Transverse colon (tissue), 4 donors: Measurements from ENCODE around the gene SH2D7. TPM values are rescaled to one million over a fixed set of nuclear protein-coding genes. Genes with fewer than 3 reads are reported as not detected.

ENCODE experiments used
- DNase-seq: peaks from one replicate; pipeline ENCODE4 v3.0.0-alpha.2; 2019
- H3K27ac ChIP-seq, 4 donors: fragments of 200-600 bp; sonication (generic); 2 replicates each; pipeline ENCODE4 v1.5.1; 2016 to 2018; ENCODE audit warnings: inconsistent platforms in 4 of 4
- H3K27me3 ChIP-seq: fragments of 200-600 bp; sonication (generic); 2 replicates; pipeline ENCODE4 v1.5.1; 2017; ENCODE audit warnings: inconsistent platforms
- H3K36me3 ChIP-seq, 4 donors: fragments of 200-600 bp; sonication (generic); 2 replicates each; pipeline ENCODE4 v1.5.1; 2017 to 2019; ENCODE audit warnings: inconsistent platforms in 4 of 4
- H3K4me1 ChIP-seq, 4 donors: fragments of 200-600 bp; sonication (generic); 2 replicates each; pipeline ENCODE4 v1.5.1; 2017 to 2020; ENCODE audit warnings: inconsistent platforms in 4 of 4
- H3K4me3 ChIP-seq, 4 donors: fragments of 200-600 bp; sonication (generic); 1 replicate in 1 of 4; 2 replicates in 3 of 4; pipeline versions ENCODE4 v1.5.1 to v1.6.1; 2017 to 2019; ENCODE audit warnings: inconsistent platforms in 4 of 4
- H3K9me3 ChIP-seq, 2 donors: fragments of 200-600 bp; sonication (generic); 2 replicates each; pipeline ENCODE4 v1.5.1; 2017 to 2019; ENCODE audit warnings: inconsistent platforms in 2 of 2
- EP300 ChIP-seq: sonication (generic); formaldehyde crosslinking; IDR thresholded peaks from one replicate; pipeline ENCODE4 v1.6.1; 2017; ENCODE audit warnings: antibody characterized with exemption, low read depth
- POLR2A ChIP-seq: fragments of 450-650 bp; IDR thresholded peaks from one replicate; pipeline ENCODE4 v1.6.1; 2016; ENCODE audit warnings: antibody characterized with exemption, mild to moderate bottlenecking, moderate library complexity
- POLR2AphosphoS5 ChIP-seq, 3 donors: sonication (generic); formaldehyde crosslinking; IDR thresholded peaks; one replicate each; pipeline ENCODE4 v1.6.1; 2016; ENCODE audit warnings: antibody characterized with exemption in 3 of 3
- WGBS, 2 donors: methylation state at CpG; one replicate each; pipeline ENCODE4 v1.1.5; 2018; ENCODE audit warnings: low coverage in 1 of 2; 5-methylcytosine and 5-hydroxymethylcytosine counted together
- in situ Hi-C, 4 donors: fragments of 200-750 bp; cut with MboI; loops; one replicate each; pipeline versions ENCODE4 v1.15.0 to v1.15.1; 2017; ENCODE audit warnings: low sequenced_read_pairs in 3 of 4, low pct_ligation_motif_present in 1 of 4, low pct_unique_long_range_greater_than_20kb in 1 of 4
- intact Hi-C: fragments of 100-400 bp; cut with DNase I; formaldehyde crosslinking; loops from one replicate; pipeline ENCODE4 v1.15.1; 2023; ENCODE audit warnings: low total_unique reads
- total RNA-seq, 4 donors: library from RNA; depleted of rRNA; stranded (reverse); fragments of >200 nt; gene quantifications; one replicate each; pipeline ENCODE4 v1.1.0, GENCODE V29; 2016
- TF ChIP-seq, protein P1 (sequence below), 5 experiments: fragments of 200-600 bp in 3 of 5; fragments of 450-650 bp in 2 of 5; sonication (generic) in 3 of 5; IDR thresholded peaks; 1 replicate in 2 of 5; 2 replicates in 3 of 5; pipeline ENCODE4 v1.5.1; 2016 to 2017; ENCODE audit warnings: antibody characterized with exemption in 5 of 5, inconsistent platforms in 3 of 5, mild to moderate bottlenecking in 2 of 5, moderate library complexity in 1 of 5

Gene SH2D7
- total RNA-seq, 4 donors from 2014 or later, result 6.0 to 9.7 (median 9.3) TPM; not detected in 1

DNA sequence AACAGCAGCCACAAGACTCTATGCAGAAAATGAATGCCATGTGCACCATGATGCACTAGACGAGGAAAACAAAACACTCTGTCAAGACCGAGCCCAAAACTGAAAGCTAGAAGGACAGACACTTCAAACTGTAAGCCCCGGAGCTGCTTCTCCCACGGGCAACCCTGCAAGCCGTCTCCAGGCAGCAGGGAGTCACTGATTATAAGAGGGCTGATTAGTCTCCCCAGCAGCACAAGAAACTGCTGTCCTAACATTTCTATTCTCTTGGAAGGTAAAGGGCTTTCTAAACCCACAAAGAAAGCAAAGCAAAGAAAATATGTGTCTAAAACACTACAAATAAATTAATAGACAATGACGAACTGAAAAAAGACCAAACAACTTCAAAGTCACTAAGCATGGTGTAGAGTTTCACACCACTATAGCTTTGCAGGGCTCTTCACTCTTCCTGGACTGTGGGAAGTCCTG, 30.4 kb upstream of the SH2D7 start:
- in situ Hi-C loops (no loop called here), intact Hi-C loops (no loop called here)
- 2 to 19% methylated on average over 3 to 6 of the region's 6 CpGs for WGBS, 2 donors
- Histone ChIP-seq H3K27me3 (no peaks in the 10 kb centered on the region), H3K9me3 (no peaks in the 10 kb centered on the region), H3K4me1 (peaks cover 52 to 97% (median 87%) of the 10 kb centered on the region in 4 donors), H3K27ac (peak overlapping the region; percentile 73 to 98 (median 80)), H3K36me3 (no peaks in the 10 kb centered on the region), H3K4me3 (peak overlapping the region in 1 of 4 donors; percentile 20)
- DNase-seq, result no peak
- TF ChIP-seq, protein P1, sequence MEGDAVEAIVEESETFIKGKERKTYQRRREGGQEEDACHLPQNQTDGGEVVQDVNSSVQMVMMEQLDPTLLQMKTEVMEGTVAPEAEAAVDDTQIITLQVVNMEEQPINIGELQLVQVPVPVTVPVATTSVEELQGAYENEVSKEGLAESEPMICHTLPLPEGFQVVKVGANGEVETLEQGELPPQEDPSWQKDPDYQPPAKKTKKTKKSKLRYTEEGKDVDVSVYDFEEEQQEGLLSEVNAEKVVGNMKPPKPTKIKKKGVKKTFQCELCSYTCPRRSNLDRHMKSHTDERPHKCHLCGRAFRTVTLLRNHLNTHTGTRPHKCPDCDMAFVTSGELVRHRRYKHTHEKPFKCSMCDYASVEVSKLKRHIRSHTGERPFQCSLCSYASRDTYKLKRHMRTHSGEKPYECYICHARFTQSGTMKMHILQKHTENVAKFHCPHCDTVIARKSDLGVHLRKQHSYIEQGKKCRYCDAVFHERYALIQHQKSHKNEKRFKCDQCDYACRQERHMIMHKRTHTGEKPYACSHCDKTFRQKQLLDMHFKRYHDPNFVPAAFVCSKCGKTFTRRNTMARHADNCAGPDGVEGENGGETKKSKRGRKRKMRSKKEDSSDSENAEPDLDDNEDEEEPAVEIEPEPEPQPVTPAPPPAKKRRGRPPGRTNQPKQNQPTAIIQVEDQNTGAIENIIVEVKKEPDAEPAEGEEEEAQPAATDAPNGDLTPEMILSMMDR (IDR thresholded peaks at IDR 0.05), result no peak
- no peak for TF ChIP-seq EP300
- TF ChIP-seq POLR2A, result no peak
- no peak for TF ChIP-seq POLR2AphosphoS5 (IDR thresholded peaks at IDR 0.05)

DNA sequence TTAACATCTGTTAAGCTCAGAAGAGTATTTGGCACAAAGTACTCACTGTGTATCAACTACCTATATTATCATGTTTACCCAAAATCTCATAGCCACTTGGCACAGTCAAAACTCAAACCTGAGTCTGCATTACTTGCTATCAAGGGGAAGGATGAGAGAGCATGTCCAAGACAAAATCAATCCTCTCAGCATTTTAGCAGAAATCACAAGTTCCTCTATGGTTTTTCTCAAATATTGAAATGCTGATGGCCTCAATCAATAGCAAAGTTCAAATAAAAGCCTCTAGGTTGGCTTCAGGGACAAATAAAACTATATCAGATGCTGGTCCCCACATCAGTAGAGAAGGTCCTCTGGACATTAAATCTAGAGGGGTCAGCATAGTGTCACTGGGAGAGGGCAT, 29.1 kb upstream of the SH2D7 start:
- intact Hi-C loops (no loop called here), in situ Hi-C loops (no loop called here)
- peak overlapping the region; percentile 87 to 98 (median 96) for H3K27ac ChIP-seq
- TF ChIP-seq, protein P1 (IDR thresholded peaks at IDR 0.05), result no peak
- TF ChIP-seq EP300 (no peak), POLR2A (no peak), POLR2AphosphoS5 (IDR thresholded peaks at IDR 0.05) (no peak)
- no peaks in the 10 kb centered on the region for H3K27me3 ChIP-seq
- H3K4me1 ChIP-seq, result peaks cover 53 to 97% (median 89%) of the 10 kb centered on the region in 4 donors
- no peak overlapping the region for H3K4me3 ChIP-seq
- DNase-seq, result no peak
- no peaks in the 10 kb centered on the region for H3K36me3 ChIP-seq
- H3K9me3 ChIP-seq, result no peaks in the 10 kb centered on the region

DNA sequence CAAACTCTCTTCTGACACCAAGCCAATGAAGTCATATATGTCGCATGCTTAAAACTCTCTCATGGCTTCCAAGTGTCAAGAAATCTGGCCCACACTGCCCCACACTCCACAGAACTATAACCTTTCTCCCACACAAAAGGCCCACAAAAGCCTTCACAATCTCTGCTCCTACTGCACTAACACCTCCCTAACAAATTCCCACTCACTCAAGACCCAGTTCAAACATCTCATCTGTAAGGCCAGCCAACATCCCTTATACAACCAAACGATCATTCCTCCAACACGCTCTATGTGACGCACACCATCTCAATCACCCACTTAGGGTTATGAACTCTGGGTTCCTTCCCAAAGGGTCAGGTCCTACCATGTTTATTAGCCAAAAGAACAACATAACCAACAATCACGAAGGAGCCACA, 28.4 kb upstream of the SH2D7 start:
- TF ChIP-seq, protein P1 (IDR thresholded peaks at IDR 0.05), result no peak
- peak in 1 of 3 donors; percentile 37 for TF ChIP-seq POLR2AphosphoS5 (IDR thresholded peaks at IDR 0.05)
- H3K27ac ChIP-seq, result peak overlapping the region; percentile 87 to 98 (median 96)
- intact Hi-C loops, result no loop called here

DNA sequence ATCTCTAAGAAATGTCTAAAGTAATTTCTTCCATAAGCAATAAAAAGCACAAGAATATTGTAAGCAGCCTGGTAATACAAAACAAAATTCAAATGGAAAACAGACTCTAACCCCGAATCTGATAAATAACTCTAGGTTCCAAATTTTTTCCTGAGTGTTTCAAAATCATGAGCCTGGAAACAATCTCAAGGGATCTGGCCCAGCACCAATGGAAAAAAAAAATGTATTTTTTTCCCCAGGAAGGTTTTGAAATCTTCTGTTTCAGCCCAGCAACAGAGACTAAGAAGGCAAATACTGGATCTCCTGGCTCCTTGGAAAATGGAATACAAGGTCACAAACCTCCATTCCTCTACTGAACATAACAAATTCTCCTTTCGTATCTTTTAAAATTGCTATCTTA, 27.8 kb upstream of the SH2D7 start:
- intact Hi-C loops, result no loop called here
- no peak for TF ChIP-seq EP300
- no peak for TF ChIP-seq POLR2AphosphoS5 (IDR thresholded peaks at IDR 0.05)
- no peak for TF ChIP-seq POLR2A
- TF ChIP-seq, protein P1 (IDR thresholded peaks at IDR 0.05), result no peak
- whole genome bisulfite sequencing, 2 donors, result 66 to 72% methylated on average over 2 of the region's 2 CpGs
- DNase-seq, result no peak
- H3K36me3 ChIP-seq, result no peaks in the 10 kb centered on the region
- H3K4me3 ChIP-seq, result no peak overlapping the region
- H3K27me3 ChIP-seq, result no peaks in the 10 kb centered on the region
- peak overlapping the region; percentile 87 to 98 (median 96) for H3K27ac ChIP-seq
- H3K9me3 ChIP-seq, result no peaks in the 10 kb centered on the region
- H3K4me1 ChIP-seq, result peaks cover 55 to 97% (median 89%) of the 10 kb centered on the region in 4 donors
- in situ Hi-C loops, result no loop called here

More for the DNA sequence above, 28.4 kb upstream of the SH2D7 start:
- Histone ChIP-seq H3K4me1 (peaks cover 53 to 97% (median 89%) of the 10 kb centered on the region in 4 donors), H3K36me3 (no peaks in the 10 kb centered on the region), H3K4me3 (no peak overlapping the region), H3K27me3 (no peaks in the 10 kb centered on the region), H3K9me3 (no peaks in the 10 kb centered on the region)
- in situ Hi-C loops, result no loop called here
- 67 to 83% methylated on average over 5 of the region's 5 CpGs for WGBS, 2 donors
- no peak for DNase-seq
